ENCODE measurements around the gene HIGD1A. TPM values are rescaled to one million over a fixed set of nuclear protein-coding genes. Genes with fewer than 3 reads are reported as not detected.

Gene HIGD1A
- total and polyA plus RNA-seq, 9 of the 15 experiments (the other 6 are each of a cell fraction or from before 2014, with no cell fraction given), result 165 to 1,185 (median 333) TPM

- TF ChIP-seq ZNF121 (CRISPR knock-in tag; conservative IDR thresholded peaks at IDR 0.05) (no peak), WHSC1 (IDR thresholded peaks at IDR 0.05; ENCODE audit: low read length) (no peak), SMAD3 (CRISPR knock-in tag; conservative IDR thresholded peaks at IDR 0.05) (no peak), ZBTB43 (CRISPR knock-in tag; IDR thresholded peaks at IDR 0.05) (no peak)
Observed at GRCh38 chr3:42742688-42743087, 61.6 kb downstream of the HIGD1A start (continued).

- no TSS peak for BruUV-seq (replicated peaks)
- no peak for DNase-seq (ENCODE audit: extremely low read depth in 1 of 4, low spot score in 3 of 4)
- peaks cover 6 to 24% of the 10 kb centered on the region in 2 experiments; a peak in 4 of 5 replicates for H3K27me3 ChIP-seq (ENCODE audit: control insufficient read depth in 2 of 2, insufficient read depth in 2 of 2, low read length in 2 of 2)
- H3K4me1 ChIP-seq (replicated peaks in 1 of 2; ENCODE audit: control insufficient read depth in 2 of 2, insufficient read depth in 2 of 2, low read length in 2 of 2), result no peaks in the 10 kb centered on the region; a peak in 1 of 5 replicates
- no peaks in the 10 kb centered on the region for H3K36me3 ChIP-seq (ENCODE audit: control insufficient read depth, insufficient read depth, low read length)
- H3K9ac ChIP-seq (ENCODE audit: insufficient read depth in 1 of 2, low read depth in 2 of 2, low read length in 2 of 2), result 0 out of 4 replicates have a peak overlapping the region, but pooled peaks of 1 of the 2 experiments have one; percentile 23
- no peak overlapping the region for H3K27ac ChIP-seq (ENCODE audit: extremely low read depth, low read depth, low read length)
- H3K79me2 ChIP-seq (ENCODE audit: control insufficient read depth, insufficient read depth, low read length), result no peaks in the 10 kb centered on the region
- peak; percentile 18; the same call in 1 of the 3 replicates for ATAC-seq
- no peaks in the 10 kb centered on the region for H3K9me3 ChIP-seq (replicated peaks; ENCODE audit: control insufficient read depth, insufficient read depth, low read depth, low read length)
- ChIA-PET POLR2A (interaction anchor here (1.0 to 1.3 kb wide), 3 partner anchors 11 to 240 kb away, joined by 3 read pairs; partner anchors contain the start of gene VIPR1), CTCF (ENCODE audit: low intra/inter-chr PET ratio) (no interaction called here)
- intact Hi-C loops (cut with micrococcal nuclease) (no loop called here), in situ Hi-C loops (cut with MboI) (loop anchor here (10.0 kb wide), 1 partner anchor 167 kb away; no protein-coding TSS in a partner anchor)
- FAIRE-seq, result no peak
- no peaks in the 10 kb centered on the region for H3K9me1 ChIP-seq (ENCODE audit: control insufficient read depth, insufficient read depth, low read length)
- H4K20me1 ChIP-seq (replicated peaks; ENCODE audit: control insufficient read depth, insufficient read depth, low read length), result peaks cover 2% of the 10 kb centered on the region; the same call in 1 of the 2 replicates
- no peak overlapping the region for H3K4me2 ChIP-seq (ENCODE audit: insufficient read depth, low read length)
- 6% methylated on average over 4 of the region's 4 CpGs for WGBS (ENCODE audit: insufficient coverage, low coverage, missing lambda C conversion rate)
- no peak overlapping the region for H3K4me3 ChIP-seq
- no peak overlapping the region for H2AFZ ChIP-seq (ENCODE audit: low read depth, low read length)
- TF ChIP-seq E2F8 (IDR thresholded peaks at IDR 0.05; ENCODE audit: low read depth, partially characterized antibody) (no peak), ZBTB26 (CRISPR knock-in tag; IDR thresholded peaks at IDR 0.05) (no peak), SRSF7 (optimal IDR thresholded peaks at IDR 0.05; ENCODE audit: low read depth, low read length) (no peak), HDAC8 (tag; IDR thresholded peaks at IDR 0.05) (no peak), HNRNPLL (IDR thresholded peaks at IDR 0.05; ENCODE audit: low read depth, low read length, poor library complexity, severe bottlenecking) (no peak), KLF16 (IDR thresholded peaks at IDR 0.05) (no peak), EZH2 (IDR thresholded peaks at IDR 0.05; ENCODE audit: borderline replicate concordance, low read depth, low read length) (no peak), MBD1 (CRISPR knock-in tag; IDR thresholded peaks at IDR 0.05) (no peak), NFXL1 (CRISPR knock-in tag; IDR thresholded peaks at IDR 0.05) (no peak), MAFF (IDR thresholded peaks at IDR 0.05; ENCODE audit: low read length) (no peak)
Observed at GRCh38 chr3:42742259-42742658, 62.0 kb downstream of the HIGD1A start.
